GM18873 (cell line): ENCODE data around the gene SOHLH2.

ENCODE experiments used
- ATAC-seq: cut with Tn5 transposase; IDR thresholded peaks from one replicate; pipeline ENCODE4 v1.9.1; 2021; ENCODE audit warnings: mild to moderate bottlenecking, moderate library complexity, moderate number of reproducible peaks; ENCODE audit not compliant: unreplicated experiment, low FRiP score

The SOHLH2 gene, protein sequence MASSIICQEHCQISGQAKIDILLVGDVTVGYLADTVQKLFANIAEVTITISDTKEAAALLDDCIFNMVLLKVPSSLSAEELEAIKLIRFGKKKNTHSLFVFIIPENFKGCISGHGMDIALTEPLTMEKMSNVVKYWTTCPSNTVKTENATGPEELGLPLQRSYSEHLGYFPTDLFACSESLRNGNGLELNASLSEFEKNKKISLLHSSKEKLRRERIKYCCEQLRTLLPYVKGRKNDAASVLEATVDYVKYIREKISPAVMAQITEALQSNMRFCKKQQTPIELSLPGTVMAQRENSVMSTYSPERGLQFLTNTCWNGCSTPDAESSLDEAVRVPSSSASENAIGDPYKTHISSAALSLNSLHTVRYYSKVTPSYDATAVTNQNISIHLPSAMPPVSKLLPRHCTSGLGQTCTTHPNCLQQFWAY

DNA sequence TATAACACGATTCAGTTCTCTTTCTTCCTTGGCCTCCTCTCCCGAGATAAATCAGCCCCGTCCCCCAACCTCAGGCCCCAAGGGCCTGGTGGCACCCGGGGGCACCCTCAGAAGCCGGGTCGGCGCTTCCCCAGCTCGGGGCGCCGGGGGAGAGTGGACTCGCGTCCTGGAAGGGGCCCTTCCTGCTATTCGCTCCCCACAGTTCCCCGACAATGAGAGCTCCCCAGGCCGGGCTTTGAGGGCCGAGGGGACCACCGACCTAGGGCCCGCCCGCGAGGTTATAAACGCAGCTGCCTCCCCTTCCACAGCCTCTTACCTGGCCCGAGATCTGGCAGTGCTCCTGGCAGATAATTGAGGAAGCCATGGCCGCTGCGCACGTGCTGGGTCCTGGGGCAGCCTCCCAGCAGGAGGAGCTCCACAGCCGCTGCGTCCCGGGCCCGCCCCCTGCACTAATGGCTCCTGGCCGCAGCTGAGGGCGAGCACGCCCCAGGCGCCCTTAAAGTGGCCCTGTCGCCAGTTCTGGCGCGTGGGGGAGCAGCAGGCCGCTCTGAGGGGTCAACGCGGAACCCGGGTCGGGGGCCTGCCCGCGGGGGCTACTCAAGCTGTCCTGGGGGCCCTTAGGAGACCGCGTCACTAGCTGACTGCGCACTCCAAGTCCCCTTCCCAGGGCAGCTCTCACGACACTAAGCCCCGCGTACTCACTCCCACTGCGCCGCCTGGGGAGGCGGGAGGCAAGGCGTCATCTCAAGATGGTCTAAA, at the start of gene SOHLH2:
Gene SOHLH2, minus strand, starts transcription at position 394 of the 759 bp plus-strand sequence. Its CDS starts 30 bp downstream, at position 364.
- ATAC-seq, result no peak

- ATAC-seq, result no peak
These were observed 47.6 kb upstream of the SOHLH2 start for GRCh38 chr13:36261976-36262375.

DNA sequence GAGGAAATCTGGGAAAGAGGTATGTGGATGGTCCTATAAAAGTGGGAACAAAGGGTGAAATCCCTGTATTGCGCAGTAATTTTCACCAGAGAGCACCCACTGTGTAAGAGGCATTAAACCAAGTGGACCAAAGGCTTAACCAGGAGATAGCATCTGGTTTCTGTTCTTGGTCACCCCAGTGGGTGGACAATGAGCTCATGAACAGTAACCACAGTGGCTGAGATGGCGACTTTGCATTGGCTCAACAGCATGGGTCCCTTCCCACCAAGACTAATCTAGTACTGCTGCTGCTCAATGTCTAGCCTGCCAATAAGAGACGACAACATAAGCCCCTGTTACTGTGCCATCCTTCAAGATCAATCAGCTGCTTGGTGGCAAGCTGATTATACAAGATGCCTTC, 46.7 kb upstream of the SOHLH2 start:
- no peak for ATAC-seq

GRCh38 chr13:36259361-36260137, 45.2 kb upstream of the SOHLH2 start:
- ATAC-seq, result no peak

GRCh38 chr13:36258831-36259230, 44.5 kb upstream of the SOHLH2 start:
- no peak for ATAC-seq

DNA sequence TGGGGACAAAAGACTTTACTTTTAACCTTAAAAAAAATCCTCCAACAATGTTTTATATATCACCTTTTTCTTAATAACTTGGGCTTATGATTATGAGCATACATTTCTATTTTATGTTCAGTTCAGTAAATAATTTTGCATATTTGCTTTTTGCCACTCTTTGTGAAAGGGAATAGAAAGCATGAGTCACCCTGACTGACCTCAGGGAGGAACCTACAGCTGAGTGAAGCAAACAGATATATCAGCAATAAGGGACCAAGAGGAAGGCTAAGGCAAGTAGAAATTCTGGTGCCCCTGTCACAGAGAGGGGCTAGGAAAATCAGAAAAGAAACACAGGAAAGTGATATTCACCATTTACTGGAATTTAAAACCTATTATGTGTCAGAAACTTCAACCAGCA, 37.2 kb upstream of the SOHLH2 start:
- ATAC-seq, result no peak

DNA sequence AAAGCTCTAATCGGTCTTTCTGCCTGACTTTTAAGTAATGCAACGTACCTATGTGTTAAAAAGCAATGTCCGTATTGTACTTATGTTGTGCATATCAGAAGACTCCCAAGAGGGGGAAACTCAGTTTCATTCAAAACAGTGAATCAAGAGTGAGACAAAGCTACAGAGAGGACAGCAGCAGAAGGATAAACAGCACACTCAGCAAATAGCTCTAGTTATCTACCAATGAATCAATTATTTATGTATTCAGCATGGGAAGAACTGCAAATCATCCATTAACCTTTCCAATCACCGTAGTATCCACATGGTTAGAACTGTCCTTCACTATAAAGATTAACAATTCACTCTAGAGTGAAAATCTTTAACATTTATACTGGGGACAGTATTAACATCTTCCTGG, 36.7 kb upstream of the SOHLH2 start:
- ATAC-seq, result no peak

GRCh38 chr13:36248700-36249099, 34.3 kb upstream of the SOHLH2 start:
- ATAC-seq, result no peak

- ATAC-seq, result no peak
These were observed 30.6 kb upstream of the SOHLH2 start for GRCh38 chr13:36244990-36245389.

DNA sequence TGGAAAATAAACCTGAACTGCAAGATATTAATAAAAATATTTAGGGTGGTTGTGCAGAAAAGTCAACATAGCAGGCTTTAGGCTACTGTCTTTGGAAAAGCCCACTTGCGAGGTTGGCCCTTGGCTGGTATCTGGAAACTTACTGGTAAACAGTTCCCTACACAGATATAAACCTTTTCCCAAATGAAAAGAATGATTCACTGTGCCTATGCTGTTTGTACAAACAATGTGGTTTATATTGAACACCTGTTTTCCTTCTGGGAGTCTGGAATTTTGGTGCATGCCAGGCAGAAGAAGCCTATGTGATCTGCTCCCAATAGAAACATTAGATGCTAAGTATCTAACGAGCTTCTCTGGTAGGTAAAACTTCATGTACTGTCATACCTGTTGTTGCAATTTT, 29.7 kb upstream of the SOHLH2 start:
- ATAC-seq, result no peak

DNA sequence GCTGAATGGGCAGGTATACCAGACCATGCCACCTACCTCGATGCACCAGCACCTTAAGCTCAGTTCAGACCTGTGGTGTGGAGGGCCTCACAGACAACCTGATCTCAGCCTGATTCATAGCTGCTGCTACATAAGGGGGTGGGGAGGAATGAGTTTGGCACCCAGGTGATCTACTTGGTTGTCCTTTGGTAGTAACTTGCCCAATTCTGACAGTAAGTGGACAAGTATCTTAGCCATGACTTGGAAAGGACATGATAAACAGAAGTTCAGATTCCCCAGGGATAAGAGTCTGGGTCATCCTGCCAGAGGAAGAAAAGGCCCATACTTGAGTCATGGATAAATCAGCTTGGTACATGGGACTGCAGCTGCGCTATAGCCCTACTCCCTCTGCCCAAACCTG, 28.4 kb upstream of the SOHLH2 start:
- no peak for ATAC-seq

DNA sequence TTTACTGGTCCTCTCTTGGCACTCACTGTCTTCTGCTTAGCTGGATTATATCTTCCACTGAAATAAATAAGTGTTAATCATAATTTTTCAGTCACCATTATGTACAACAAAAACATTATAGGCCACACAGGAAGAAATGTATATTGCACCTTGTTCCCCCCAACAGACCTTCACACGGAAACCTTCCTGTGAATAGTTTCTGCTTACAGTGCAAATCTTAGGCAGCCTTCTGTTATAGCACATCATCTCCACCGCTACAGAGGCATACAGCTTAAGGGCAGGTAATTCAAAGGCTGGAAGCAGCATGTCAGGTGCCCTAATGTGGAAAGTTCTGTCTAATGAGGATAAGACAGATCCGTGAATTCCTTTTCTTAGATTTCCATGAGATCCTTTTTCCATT, 16.9 kb upstream of the SOHLH2 start:
- ATAC-seq, result no peak

GRCh38 chr13:36224730-36225129, 10.4 kb upstream of the SOHLH2 start:
- no peak for ATAC-seq

DNA sequence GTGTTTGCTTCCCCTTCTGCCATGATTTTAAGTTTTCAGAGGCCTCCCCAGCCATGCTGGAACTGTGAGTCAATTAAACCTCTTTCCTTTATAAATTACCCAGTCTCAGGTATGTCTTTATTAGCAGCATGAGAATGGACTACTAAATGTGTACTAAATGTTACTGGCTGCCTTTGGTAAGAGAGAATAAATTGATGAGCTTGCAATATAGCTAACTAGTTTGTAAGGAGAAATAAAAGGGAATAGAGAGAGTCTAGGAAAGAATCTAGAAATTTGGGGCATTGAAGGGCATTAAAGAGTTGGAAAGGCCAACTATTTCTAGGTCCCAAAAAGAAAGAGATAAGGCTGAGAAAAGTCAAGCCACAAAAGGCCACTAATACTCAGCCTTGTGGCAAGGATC, 5.5 kb upstream of the SOHLH2 start:
- no peak for ATAC-seq

DNA sequence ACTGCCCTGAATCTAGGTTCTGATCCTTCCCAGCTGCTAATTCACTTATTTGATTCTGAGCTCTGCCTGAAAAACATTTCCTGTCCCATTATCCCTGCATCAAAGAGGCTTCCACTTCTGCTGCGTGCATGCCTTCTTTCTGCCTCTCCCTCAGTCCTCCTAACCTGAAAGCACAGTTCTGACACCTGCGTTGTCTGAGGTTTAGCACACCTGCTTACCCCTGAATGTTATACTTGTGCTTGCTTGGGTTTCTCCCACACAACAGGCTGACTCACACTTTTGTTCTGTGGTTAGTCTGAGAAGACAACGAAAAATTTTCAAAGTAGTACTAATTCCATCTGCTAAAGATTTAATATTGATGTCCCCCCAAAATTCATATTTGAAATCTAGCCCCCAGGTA, 3.1 kb upstream of the SOHLH2 start:
- no peak for ATAC-seq

DNA sequence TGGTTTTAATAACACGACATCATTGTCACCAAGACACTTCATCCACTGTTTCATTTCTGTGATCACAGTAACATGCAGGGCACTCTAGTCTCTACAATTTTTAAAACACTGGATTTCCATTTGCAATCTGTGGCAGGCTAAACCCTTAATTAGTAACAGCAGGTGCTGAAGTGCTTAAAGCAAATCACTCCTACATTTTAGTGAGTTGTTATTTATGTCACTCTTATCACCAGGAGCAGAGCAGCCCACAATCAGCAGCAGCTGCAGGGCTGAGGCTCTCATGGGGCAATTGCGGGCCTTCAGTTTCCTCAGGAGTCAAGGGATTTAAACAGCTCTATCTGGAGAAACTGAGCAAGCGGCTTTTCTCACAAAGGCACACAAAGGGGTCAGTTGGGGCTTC, 1.6 kb downstream of the SOHLH2 start:
- no peak for ATAC-seq

- no peak for ATAC-seq
These were observed 2.8 kb downstream of the SOHLH2 start for GRCh38 chr13:36211567-36211966.

DNA sequence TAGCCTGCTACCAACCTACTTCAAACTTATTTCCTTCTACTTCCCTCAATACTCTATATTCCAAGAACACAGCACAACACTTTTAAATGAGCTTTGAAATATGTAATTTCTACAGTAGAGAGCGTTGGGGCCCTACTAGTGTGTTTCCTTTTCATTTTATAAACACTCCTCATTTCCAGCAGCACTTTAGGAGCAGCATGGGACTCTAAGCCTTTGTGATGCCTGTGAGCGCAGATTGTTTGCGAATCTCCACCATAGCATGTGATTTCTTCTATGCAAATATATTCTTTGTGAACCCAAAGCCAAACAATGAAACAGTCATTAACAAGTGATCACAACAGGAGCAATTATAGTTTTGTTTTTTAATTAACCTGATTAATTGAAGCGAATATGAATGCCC, 3.6 kb downstream of the SOHLH2 start:
- no peak for ATAC-seq

GRCh38 chr13:36207672-36208071, 6.7 kb downstream of the SOHLH2 start:
- no peak for ATAC-seq

DNA sequence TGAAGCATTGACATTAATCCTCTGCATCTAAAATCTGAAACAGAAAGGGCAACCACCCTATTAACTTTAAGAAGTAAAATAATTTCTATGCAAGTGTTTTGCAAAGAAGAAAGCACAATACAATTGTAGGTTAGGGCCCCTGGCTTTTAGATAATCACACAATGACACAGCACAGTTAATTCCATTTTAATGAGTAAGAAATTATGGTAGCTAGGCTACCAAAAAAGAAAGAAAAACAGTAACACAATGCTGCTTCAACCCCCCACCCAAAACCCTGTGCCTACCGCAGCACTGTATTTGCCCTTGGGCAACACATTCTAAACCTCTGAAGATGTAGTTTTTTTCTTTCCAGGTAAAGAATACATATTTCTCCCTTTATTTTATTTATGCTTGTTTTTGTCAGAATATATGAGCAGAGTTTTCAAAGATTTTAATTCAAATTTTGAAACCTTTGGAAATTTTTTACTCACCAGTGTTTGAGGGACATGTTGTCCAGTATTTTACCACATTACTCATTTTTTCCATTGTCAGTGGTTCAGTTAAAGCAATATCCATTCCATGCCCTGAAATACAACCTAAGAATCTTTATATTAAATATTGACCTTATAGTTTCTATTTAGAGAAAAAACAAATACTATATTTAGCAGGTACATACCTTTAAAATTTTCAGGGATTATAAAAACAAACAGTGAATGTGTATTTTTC, 21.1 kb downstream of the SOHLH2 start:
- ATAC-seq, result no peak
